ENCODE measurements around the gene HOXC12. TPM values are rescaled to one million over a fixed set of nuclear protein-coding genes. Genes with fewer than 3 reads are reported as not detected.

Gene HOXC12
- total and polyA plus RNA-seq, 4 donors, result not detected

DNA sequence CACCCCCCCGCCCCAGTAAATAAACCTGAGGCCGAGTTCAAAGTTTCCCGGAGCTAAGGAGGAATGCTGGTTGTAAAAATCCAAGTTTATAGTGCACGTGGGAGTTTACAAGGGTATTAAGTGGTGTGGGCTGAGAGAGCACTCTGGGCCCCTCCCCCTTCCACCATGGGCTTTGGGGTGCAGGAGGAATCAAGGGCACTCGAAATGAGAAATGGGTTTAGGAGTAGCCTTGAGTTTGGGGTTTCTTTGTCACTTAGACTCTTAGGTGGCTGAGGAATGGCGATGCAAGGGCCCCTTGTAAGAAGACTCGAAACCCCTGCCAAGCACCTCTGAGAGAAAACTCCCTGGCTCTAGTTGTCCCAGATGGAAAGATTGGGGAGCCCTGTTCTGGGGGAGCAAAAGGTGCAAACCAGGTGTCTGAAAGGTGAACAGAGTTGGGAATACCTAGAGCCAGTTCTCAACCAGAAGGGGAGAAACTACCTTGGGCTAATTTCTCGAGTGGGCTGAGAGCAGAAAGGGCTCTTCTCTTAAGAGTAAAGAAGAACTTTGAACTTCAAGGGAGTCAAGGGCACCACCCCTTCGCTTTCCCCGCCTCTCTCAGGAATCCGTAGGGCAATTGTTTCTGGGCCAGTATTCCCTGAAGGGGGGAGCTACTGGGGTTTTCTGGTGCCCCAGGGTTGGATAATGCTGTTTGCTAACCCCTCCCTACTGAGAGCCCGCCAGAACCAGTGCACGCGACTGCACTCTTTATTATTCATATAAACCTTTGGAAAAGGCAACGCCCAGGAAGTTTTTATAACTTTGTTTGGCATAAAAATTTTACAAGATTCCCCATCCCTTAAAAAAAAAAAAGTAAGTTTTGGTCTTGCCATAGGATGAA lies 24.0 kb downstream of the HOXC12 start (continued):
- TF ChIP-seq, protein P1, sequence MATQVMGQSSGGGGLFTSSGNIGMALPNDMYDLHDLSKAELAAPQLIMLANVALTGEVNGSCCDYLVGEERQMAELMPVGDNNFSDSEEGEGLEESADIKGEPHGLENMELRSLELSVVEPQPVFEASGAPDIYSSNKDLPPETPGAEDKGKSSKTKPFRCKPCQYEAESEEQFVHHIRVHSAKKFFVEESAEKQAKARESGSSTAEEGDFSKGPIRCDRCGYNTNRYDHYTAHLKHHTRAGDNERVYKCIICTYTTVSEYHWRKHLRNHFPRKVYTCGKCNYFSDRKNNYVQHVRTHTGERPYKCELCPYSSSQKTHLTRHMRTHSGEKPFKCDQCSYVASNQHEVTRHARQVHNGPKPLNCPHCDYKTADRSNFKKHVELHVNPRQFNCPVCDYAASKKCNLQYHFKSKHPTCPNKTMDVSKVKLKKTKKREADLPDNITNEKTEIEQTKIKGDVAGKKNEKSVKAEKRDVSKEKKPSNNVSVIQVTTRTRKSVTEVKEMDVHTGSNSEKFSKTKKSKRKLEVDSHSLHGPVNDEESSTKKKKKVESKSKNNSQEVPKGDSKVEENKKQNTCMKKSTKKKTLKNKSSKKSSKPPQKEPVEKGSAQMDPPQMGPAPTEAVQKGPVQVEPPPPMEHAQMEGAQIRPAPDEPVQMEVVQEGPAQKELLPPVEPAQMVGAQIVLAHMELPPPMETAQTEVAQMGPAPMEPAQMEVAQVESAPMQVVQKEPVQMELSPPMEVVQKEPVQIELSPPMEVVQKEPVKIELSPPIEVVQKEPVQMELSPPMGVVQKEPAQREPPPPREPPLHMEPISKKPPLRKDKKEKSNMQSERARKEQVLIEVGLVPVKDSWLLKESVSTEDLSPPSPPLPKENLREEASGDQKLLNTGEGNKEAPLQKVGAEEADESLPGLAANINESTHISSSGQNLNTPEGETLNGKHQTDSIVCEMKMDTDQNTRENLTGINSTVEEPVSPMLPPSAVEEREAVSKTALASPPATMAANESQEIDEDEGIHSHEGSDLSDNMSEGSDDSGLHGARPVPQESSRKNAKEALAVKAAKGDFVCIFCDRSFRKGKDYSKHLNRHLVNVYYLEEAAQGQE (IDR thresholded peaks at IDR 0.05), result no peak

DNA sequence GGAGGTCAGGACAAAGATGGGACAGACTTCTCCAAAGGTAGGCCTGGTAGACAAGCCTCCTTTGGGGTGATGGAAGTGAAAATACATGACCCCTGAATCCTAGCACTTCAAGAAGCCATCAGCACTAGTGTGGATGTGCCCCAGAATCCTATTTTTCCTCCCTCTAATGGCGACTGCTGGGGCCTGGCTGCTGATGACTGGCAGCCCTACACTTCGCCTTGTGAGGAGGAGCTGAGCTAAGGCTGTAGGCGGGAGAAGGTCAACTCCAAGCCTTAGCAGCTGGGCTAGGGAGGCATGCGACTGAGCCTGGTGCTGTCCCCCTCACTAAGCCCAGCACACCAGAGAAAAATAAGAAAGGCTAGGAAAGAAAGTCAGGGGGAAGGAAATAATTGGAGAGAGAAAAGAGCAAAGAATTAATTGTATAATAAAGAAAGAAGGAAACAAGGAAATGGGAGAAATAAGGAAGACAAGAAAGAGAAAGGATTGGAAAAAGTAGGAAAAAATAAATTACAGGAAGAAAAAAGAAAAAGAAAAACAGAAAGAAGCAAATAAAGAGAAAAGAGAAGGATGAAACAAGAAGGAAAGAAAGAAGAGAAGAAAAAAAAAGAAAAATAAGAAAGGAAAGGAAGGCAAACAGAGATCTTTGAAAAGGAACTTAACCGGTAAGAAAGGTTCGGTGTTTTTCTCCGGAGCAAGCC lies 25.6 kb downstream of the HOXC12 start:
- Histone ChIP-seq H3K4me3 (ENCODE audit: low read depth in 1 of 3, low read length in 3 of 3) (no peak overlapping the region), H3K27me3 (ENCODE audit: control insufficient read depth in 4 of 4, insufficient read depth in 4 of 4, low read length in 3 of 4) (peaks cover 14 to 38% (median 26%) of the 10 kb centered on the region in 4 donors), H3K4me1 (ENCODE audit: control insufficient read depth in 4 of 4, insufficient read depth in 4 of 4, low read length in 3 of 4) (peaks cover 0 to 6% (median 2%) of the 10 kb centered on the region in 4 donors), H3K27ac (ENCODE audit: low read depth in 1 of 2, low read length in 2 of 2) (no peak overlapping the region), H3K9me3 (ENCODE audit: control insufficient read depth in 4 of 4, low read length in 3 of 4) (peaks cover 0 to 4% (median 2%) of the 10 kb centered on the region in 4 donors), H3K36me3 (ENCODE audit: control insufficient read depth in 4 of 4, insufficient read depth in 3 of 4, low read depth in 1 of 4, low read length in 3 of 4) (no peaks in the 10 kb centered on the region), H3K9ac (ENCODE audit: low read depth in 1 of 2, low read length in 2 of 2) (no peak overlapping the region)
- WGBS, result 17% methylated on average over 7 of the region's 7 CpGs
- no peak for DNase-seq (ENCODE audit: low spot score)
- TF ChIP-seq FOXA2 (IDR thresholded peaks at IDR 0.05) (no peak), HNF4G (IDR thresholded peaks at IDR 0.05) (no peak), RXRA (IDR thresholded peaks at IDR 0.05) (no peak), SP1 (IDR thresholded peaks at IDR 0.05) (no peak), YY1 (IDR thresholded peaks at IDR 0.05) (no peak)
- TF ChIP-seq, protein P2, sequence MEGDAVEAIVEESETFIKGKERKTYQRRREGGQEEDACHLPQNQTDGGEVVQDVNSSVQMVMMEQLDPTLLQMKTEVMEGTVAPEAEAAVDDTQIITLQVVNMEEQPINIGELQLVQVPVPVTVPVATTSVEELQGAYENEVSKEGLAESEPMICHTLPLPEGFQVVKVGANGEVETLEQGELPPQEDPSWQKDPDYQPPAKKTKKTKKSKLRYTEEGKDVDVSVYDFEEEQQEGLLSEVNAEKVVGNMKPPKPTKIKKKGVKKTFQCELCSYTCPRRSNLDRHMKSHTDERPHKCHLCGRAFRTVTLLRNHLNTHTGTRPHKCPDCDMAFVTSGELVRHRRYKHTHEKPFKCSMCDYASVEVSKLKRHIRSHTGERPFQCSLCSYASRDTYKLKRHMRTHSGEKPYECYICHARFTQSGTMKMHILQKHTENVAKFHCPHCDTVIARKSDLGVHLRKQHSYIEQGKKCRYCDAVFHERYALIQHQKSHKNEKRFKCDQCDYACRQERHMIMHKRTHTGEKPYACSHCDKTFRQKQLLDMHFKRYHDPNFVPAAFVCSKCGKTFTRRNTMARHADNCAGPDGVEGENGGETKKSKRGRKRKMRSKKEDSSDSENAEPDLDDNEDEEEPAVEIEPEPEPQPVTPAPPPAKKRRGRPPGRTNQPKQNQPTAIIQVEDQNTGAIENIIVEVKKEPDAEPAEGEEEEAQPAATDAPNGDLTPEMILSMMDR (IDR thresholded peaks at IDR 0.05; ENCODE audit: low read depth, low read length, missing input control), result no peak
- TF ChIP-seq, protein P3, sequence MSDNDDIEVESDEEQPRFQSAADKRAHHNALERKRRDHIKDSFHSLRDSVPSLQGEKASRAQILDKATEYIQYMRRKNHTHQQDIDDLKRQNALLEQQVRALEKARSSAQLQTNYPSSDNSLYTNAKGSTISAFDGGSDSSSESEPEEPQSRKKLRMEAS (IDR thresholded peaks at IDR 0.05), result no peak

DNA sequence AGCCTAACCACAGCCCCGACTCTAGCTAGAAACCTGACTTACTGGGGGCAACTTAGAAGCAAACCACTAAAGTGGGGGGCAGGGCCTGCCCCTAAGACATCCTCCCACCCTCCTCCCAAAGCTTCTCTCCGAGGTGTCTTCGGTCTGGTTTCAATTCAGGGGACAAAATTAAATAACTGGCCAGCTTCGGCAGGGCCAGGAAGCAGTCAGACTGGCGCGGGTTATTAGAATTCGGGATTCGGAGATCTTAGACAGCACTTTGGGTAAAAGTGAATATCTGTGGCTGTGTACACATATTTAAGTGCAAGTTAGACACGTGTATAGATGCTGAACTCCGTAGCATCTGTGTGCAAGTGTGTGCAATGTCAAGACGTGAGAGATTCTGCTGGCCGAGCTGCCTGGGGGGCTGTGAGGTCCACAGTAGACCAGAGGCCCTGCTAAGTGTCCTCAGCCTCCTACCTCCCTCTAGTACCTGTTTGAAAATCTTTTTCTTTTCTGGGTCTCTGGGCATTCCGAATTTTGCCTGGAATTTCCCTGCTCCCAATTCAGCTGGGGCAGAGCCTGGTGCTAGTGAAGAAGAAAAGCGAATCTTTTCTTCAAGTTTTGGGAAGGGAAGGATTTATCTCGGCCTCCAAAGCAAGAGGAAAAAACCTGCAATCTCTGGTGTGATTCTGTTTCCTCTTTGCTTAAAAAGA lies 26.2 kb downstream of the HOXC12 start:
- 22% methylated on average over 15 of the region's 15 CpGs for WGBS
- Histone ChIP-seq H3K36me3 (ENCODE audit: control insufficient read depth in 4 of 4, insufficient read depth in 3 of 4, low read depth in 1 of 4, low read length in 3 of 4) (no peaks in the 10 kb centered on the region), H3K9ac (ENCODE audit: low read depth in 1 of 2, low read length in 2 of 2) (no peak overlapping the region), H3K27me3 (ENCODE audit: control insufficient read depth in 4 of 4, insufficient read depth in 4 of 4, low read length in 3 of 4) (peaks cover 16 to 39% (median 27%) of the 10 kb centered on the region in 4 donors), H3K27ac (ENCODE audit: low read depth in 1 of 2, low read length in 2 of 2) (no peak overlapping the region), H3K9me3 (ENCODE audit: control insufficient read depth in 4 of 4, low read length in 3 of 4) (peaks cover 0 to 7% (median 2%) of the 10 kb centered on the region in 4 donors), H3K4me1 (ENCODE audit: control insufficient read depth in 4 of 4, insufficient read depth in 4 of 4, low read length in 3 of 4) (peaks cover 1 to 9% (median 5%) of the 10 kb centered on the region in 4 donors), H3K4me3 (ENCODE audit: low read depth in 1 of 3, low read length in 3 of 3) (no peak overlapping the region)
- DNase-seq (ENCODE audit: low spot score), result no peak
- TF ChIP-seq EGR1 (IDR thresholded peaks at IDR 0.05; ENCODE audit: low read depth in 2 of 2) (no peak), YY1 (IDR thresholded peaks at IDR 0.05) (no peak), SP1 (IDR thresholded peaks at IDR 0.05) (no peak), GABPA (IDR thresholded peaks at IDR 0.05 in 1 of 2, conservative IDR thresholded peaks at IDR 0.05 in 1 of 2) (no peak), RAD21 (IDR thresholded peaks at IDR 0.05) (no peak), NR2F2 (IDR thresholded peaks at IDR 0.05) (no peak), TAF1 (conservative IDR thresholded peaks at IDR 0.05) (no peak), HNF4A (conservative IDR thresholded peaks at IDR 0.05) (no peak), FOXA1 (IDR thresholded peaks at IDR 0.05) (no peak), FOXA2 (IDR thresholded peaks at IDR 0.05) (no peak)
- TF ChIP-seq, protein P4, sequence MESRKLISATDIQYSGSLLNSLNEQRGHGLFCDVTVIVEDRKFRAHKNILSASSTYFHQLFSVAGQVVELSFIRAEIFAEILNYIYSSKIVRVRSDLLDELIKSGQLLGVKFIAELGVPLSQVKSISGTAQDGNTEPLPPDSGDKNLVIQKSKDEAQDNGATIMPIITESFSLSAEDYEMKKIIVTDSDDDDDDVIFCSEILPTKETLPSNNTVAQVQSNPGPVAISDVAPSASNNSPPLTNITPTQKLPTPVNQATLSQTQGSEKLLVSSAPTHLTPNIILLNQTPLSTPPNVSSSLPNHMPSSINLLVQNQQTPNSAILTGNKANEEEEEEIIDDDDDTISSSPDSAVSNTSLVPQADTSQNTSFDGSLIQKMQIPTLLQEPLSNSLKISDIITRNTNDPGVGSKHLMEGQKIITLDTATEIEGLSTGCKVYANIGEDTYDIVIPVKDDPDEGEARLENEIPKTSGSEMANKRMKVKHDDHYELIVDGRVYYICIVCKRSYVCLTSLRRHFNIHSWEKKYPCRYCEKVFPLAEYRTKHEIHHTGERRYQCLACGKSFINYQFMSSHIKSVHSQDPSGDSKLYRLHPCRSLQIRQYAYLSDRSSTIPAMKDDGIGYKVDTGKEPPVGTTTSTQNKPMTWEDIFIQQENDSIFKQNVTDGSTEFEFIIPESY (IDR thresholded peaks at IDR 0.05), result no peak
- TF ChIP-seq, protein P5, sequence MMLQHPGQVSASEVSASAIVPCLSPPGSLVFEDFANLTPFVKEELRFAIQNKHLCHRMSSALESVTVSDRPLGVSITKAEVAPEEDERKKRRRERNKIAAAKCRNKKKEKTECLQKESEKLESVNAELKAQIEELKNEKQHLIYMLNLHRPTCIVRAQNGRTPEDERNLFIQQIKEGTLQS (IDR thresholded peaks at IDR 0.05), result no peak
- TF ChIP-seq, protein P2 (IDR thresholded peaks at IDR 0.05; ENCODE audit: low read depth, low read length, missing input control), result no peak

All from liver (tissue), 9 donors.